Skeletal muscle tissue (tissue), 4 donors: Measurements from ENCODE around the gene GINS2. TPM values are rescaled to one million over a fixed set of nuclear protein-coding genes. Genes with fewer than 3 reads are reported as not detected.

Experiments
- H3K27ac ChIP-seq: one replicate; pipeline ENCODE4 v1.7.0; 2013; ENCODE audit warnings: mild to moderate bottlenecking, low read depth, low read length, inconsistent platforms
- H3K27me3 ChIP-seq, 3 donors: one replicate each; pipeline ENCODE4 v1.7.0; 2013; ENCODE audit warnings: low read length in 3 of 3; ENCODE audit not compliant: control insufficient read depth in 3 of 3, insufficient read depth in 3 of 3
- H3K36me3 ChIP-seq, 3 donors: one replicate each; pipeline ENCODE4 v1.7.0; 2013; ENCODE audit warnings: low read length in 3 of 3; ENCODE audit not compliant: control insufficient read depth in 3 of 3, insufficient read depth in 3 of 3
- H3K4me1 ChIP-seq, 3 donors: one replicate each; pipeline ENCODE4 v1.7.0; 2013; ENCODE audit warnings: low read length in 3 of 3, mild to moderate bottlenecking in 3 of 3; ENCODE audit not compliant: control insufficient read depth in 3 of 3, insufficient read depth in 3 of 3
- H3K4me3 ChIP-seq, 3 donors: one replicate each; pipeline ENCODE4 v1.7.0; 2013; ENCODE audit warnings: low read length in 3 of 3
- H3K9ac ChIP-seq, 3 donors: one replicate each; pipeline ENCODE4 v1.7.0; 2013; ENCODE audit warnings: low read length in 3 of 3, mild to moderate bottlenecking in 3 of 3, moderate library complexity in 2 of 3, low read depth in 1 of 3
- H3K9me3 ChIP-seq, 3 donors: one replicate each; pipeline ENCODE4 v1.7.0; 2013; ENCODE audit warnings: low read length in 3 of 3; ENCODE audit not compliant: control insufficient read depth in 3 of 3
- total RNA-seq: library from RNA; depleted of rRNA; stranded (reverse); fragments of >200 nt; gene quantifications from one replicate; pipeline ENCODE4 v1.2.3, GENCODE V29; 2014
- donor health status: Osteomylitis.

The GINS2 gene
- total RNA-seq, 1 donor from 2014 or later: 4.7 TPM

GRCh38 chr16:85695196-85696128 is 6.7 kb upstream of the GINS2 start:
- Histone ChIP-seq H3K9ac (no peak overlapping the region), H3K4me1 (peaks cover 0 to 7% (median 7%) of the 10 kb centered on the region in 3 donors), H3K36me3 (no peaks in the 10 kb centered on the region), H3K27me3 (peaks cover 17 to 35% (median 27%) of the 10 kb centered on the region in 3 donors), H3K9me3 (no peaks in the 10 kb centered on the region), H3K4me3 (no peak overlapping the region), H3K27ac (no peak overlapping the region)

- H3K36me3 ChIP-seq: no peaks in the 10 kb centered on the region
- H3K27ac ChIP-seq: no peak overlapping the region
- no peaks in the 10 kb centered on the region for H3K9me3 ChIP-seq
- H3K9ac ChIP-seq: no peak overlapping the region
- H3K4me1 ChIP-seq: peaks cover 6 to 9% (median 8%) of the 10 kb centered on the region in 3 donors
- H3K27me3 ChIP-seq: peaks cover 0 to 5% (median 3%) of the 10 kb centered on the region in 3 donors
- H3K4me3 ChIP-seq: no peak overlapping the region
These were observed 1.8 kb upstream of the GINS2 start for GRCh38 chr16:85690469-85691064.

- Histone ChIP-seq H3K9ac (no peak overlapping the region), H3K4me1 (peaks cover 6 to 9% (median 8%) of the 10 kb centered on the region in 3 donors), H3K27me3 (no peaks in the 10 kb centered on the region), H3K9me3 (no peaks in the 10 kb centered on the region), H3K4me3 (no peak overlapping the region), H3K27ac (no peak overlapping the region), H3K36me3 (no peaks in the 10 kb centered on the region)
These were observed 1.2 kb upstream of the GINS2 start for GRCh38 chr16:85689950-85690320.

DNA sequence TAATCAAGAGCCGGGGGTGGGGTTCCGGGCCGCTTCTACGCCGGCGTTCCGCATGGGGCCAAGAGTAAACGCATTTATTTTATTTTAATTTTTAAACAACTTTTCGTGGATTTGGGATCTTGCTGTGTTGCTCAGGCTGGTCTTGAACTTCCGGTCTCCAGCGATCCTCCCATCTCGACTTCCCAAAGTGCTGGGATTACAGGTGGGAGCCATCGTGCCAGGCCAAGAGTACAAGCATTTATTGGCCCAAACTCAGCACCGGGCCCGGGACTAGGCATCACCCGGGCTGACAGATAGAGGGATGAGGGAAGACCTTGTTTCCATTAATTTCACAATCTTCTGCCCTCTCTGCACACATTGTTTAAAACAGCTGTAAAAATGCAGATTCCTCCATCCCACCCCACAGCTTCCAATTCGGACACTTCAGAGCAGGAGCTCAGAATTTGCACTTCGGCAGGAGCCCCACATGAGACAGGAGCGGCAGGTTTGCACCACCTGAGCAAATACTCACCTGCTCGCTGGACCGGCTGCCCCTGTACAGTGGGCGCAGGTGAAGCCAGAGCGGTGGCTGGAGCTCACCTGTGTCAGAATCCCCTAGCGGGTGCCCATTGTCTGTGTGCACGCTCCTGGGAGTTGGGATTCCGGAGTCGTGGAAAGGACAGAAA is 663 bp upstream of the GINS2 start:
- Histone ChIP-seq H3K36me3 (no peaks in the 10 kb centered on the region), H3K9me3 (no peaks in the 10 kb centered on the region), H3K27me3 (no peaks in the 10 kb centered on the region), H3K4me1 (peaks cover 6 to 9% (median 8%) of the 10 kb centered on the region in 3 donors), H3K4me3 (peak overlapping the region; percentile 31 to 63 (median 40)), H3K9ac (peak overlapping the region in 2 of 3 donors; percentile 8 to 38), H3K27ac (no peak overlapping the region)

DNA sequence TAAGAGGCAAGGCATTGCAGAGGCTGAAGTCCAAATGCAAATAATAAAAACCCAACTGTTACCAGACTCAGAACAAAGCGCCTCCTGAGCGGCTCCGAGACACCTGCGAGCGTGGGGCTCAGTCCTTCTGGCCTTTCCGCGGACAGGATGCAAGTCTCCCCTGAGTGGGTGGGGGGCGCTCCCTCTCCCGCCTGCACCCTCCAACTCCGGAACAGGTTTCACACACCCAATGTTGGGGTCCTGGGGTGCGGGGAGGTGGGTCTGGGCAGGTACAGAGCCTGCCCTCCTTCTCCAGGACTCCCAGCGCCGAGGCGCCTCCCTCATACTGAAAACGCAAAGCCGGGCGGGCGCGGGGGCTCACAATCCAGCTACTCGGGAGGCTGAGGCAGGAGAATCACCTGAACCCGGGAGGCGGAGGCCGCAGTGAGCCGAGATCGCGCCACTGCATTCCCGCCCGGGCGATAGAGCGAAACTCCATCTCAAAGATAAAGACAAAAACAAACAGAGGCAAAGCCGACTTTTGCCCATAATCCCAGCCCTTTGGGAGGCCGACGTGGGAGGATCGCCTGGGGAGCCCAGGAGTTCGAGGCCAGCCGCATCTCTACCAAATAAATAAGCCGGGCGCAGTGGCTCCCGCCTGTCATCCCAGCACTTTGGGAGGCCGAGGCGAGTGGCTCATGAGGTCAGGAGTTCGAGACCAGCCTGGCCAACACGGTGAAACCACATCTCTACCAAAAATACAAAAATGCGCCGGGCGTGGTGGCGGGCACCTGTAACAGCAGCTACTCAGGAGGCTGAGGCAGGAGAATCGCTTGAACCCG is 893 bp downstream of the GINS2 start:
- peak overlapping the region in 2 of 3 donors; percentile 43 to 70 for H3K9ac ChIP-seq
- H3K4me1 ChIP-seq: peaks cover 9 to 14% (median 13%) of the 10 kb centered on the region in 3 donors
- H3K4me3 ChIP-seq: peak overlapping the region in 2 of 3 donors; percentile 68 to 83
- H3K9me3 ChIP-seq: no peaks in the 10 kb centered on the region
- no peaks in the 10 kb centered on the region for H3K36me3 ChIP-seq
- H3K27me3 ChIP-seq: no peaks in the 10 kb centered on the region
- H3K27ac ChIP-seq: no peak overlapping the region

GRCh38 chr16:85686912-85687591 is 1.7 kb downstream of the GINS2 start:
- Histone ChIP-seq H3K4me3 (no peak overlapping the region), H3K27ac (no peak overlapping the region), H3K4me1 (peaks cover 13 to 21% (median 21%) of the 10 kb centered on the region in 3 donors), H3K36me3 (no peaks in the 10 kb centered on the region), H3K27me3 (no peaks in the 10 kb centered on the region), H3K9me3 (no peaks in the 10 kb centered on the region), H3K9ac (no peak overlapping the region)

DNA sequence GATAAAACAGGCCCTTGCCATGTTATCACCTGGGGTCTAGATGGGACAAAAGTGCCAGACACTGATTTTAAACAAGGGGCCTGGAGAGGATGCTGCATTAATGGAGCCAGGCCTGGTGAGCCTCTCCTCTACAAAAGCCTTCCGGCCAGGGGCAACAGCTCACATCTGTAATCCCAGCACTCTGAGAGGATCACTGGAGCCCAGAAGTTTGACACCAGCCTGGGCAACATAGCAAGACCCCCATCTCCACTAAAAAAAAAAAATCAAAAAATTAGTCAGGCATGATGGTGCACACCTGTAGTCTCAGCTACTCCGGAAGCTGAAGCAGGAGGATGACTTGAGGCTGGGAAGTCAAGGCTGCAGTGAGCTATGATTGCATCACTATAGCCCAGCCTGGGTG is 3.5 kb downstream of the GINS2 start:
- Histone ChIP-seq H3K36me3 (no peaks in the 10 kb centered on the region), H3K27ac (no peak overlapping the region), H3K9me3 (no peaks in the 10 kb centered on the region), H3K9ac (no peak overlapping the region), H3K4me3 (no peak overlapping the region), H3K27me3 (no peaks in the 10 kb centered on the region), H3K4me1 (peaks cover 13 to 22% (median 21%) of the 10 kb centered on the region in 3 donors)

DNA sequence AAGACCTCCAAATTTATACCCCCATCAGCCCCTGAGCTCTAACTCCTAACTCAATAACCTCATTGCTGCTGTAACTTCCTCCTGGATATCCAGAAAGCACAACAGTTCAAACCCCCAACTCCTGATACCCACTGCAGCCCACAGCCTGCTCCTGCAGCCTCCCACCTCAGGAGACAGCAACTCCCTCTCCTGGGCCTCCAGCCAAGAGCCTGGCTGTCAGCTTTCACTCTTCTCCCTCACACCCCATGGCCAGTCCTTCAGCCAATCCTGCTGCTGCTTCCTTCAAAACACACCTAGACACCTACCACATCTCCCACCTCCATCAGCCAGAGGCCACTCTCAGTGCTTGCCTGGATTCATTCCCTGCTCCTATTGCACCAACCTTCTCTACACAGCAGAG is 5.4 kb downstream of the GINS2 start:
- Histone ChIP-seq H3K36me3 (no peaks in the 10 kb centered on the region), H3K27me3 (no peaks in the 10 kb centered on the region), H3K9me3 (no peaks in the 10 kb centered on the region), H3K4me3 (no peak overlapping the region), H3K4me1 (peaks cover 6 to 16% (median 12%) of the 10 kb centered on the region in 3 donors), H3K9ac (no peak overlapping the region), H3K27ac (no peak overlapping the region)

DNA sequence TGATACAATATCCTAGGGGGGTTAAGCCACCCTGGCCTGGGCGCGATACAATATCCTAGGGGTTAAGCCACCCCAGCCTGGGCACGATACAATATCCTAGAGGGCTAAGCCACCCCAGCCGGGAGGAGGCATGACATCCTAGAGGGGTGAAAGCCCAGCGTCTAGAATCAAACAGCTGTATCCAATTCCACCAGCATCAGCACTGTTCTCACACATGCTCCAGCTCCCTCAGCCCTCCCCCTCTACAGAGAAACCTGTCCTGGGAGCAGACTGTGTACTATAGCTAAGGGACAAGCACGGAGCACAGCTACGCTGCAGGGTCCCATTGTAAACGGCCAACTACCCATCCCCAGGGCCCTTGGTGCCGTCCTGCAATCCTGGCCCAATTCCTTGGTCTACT is 6.2 kb downstream of the GINS2 start:
- no peak overlapping the region for H3K27ac ChIP-seq
- H3K9me3 ChIP-seq: no peaks in the 10 kb centered on the region
- H3K4me1 ChIP-seq: peaks cover 5 to 17% (median 12%) of the 10 kb centered on the region in 3 donors
- peak overlapping the region in 1 of 3 donors; percentile 33 for H3K9ac ChIP-seq
- no peaks in the 10 kb centered on the region for H3K27me3 ChIP-seq
- H3K36me3 ChIP-seq: no peaks in the 10 kb centered on the region
- peak overlapping the region in 1 of 3 donors; percentile 41 for H3K4me3 ChIP-seq
